H1 (cell line): ENCODE measurements around the gene CPXM1. TPM values are rescaled to one million over a fixed set of nuclear protein-coding genes. Genes with fewer than 3 reads are reported as not detected.

Experiments
- CHD7 ChIP-seq: fragments of 300-600 bp; sonication (generic); IDR thresholded peaks from 2 replicates; pipeline ENCODE4 v1.7.1; 2012; ENCODE audit warnings: low read length, moderate library complexity, mild to moderate bottlenecking, inconsistent platforms; ENCODE audit not compliant: insufficient replicate concordance
- GTF2F1 ChIP-seq: IDR thresholded peaks from 2 replicates; pipeline ENCODE4 v1.6.1; 2012; ENCODE audit warnings: low read depth, low read length, improper control_type of control experiment, borderline replicate concordance
- KDM5A ChIP-seq: fragments of 200-600 bp; IDR thresholded peaks from 2 replicates; pipeline ENCODE4 v1.7.1; 2012; ENCODE audit warnings: mild to moderate bottlenecking, low read length, inconsistent platforms, mixed read lengths
- NRF1 ChIP-seq: IDR thresholded peaks from 2 replicates; pipeline ENCODE4 v1.6.1; 2011; ENCODE audit warnings: mild to moderate bottlenecking, low read depth, low read length, improper control_type of control experiment
- polyA plus RNA-seq, 7 experiments: library from polyadenylated mRNA; depleted of rRNA in 3 of 7; stranded (reverse) in 5 of 7; unstranded in 2 of 7; fragments of >200 nt in 5 of 7; fragments of 200-250 nt in 2 of 7; gene quantifications; 1 replicate in 5 of 7; 2 replicates in 1 of 7; 4 replicates in 1 of 7; pipeline versions ENCODE4 v1.2.1 to v1.2.3, GENCODE V29; 2011 to 2013; ENCODE audit warnings: missing spikeins in 2 of 7, mixed read lengths in 2 of 7
- total RNA-seq: library from RNA; stranded (reverse); fragmentation: NEBNext Ultra II Directional; extraction: Animal tissue kit (Norgen Biotek cat#: 25700); gene quantifications from 2 replicates; pipeline ENCODE4 v1.2.1, GENCODE V29; 2021

CPXM1 gene
- total and polyA plus RNA-seq, 2 of the 8 experiments (the other 6 are each of a cell fraction or from before 2014, with no cell fraction given): 31.3 to 81.9 TPM

- TF ChIP-seq CHD7: no peak
- no peak for TF ChIP-seq KDM5A
- TF ChIP-seq GTF2F1: no peak
- no peak for TF ChIP-seq NRF1
Observed at GRCh38 chr20:2759143-2759542, 41.3 kb downstream of the CPXM1 start (continued).
